ENCODE results near the gene BFSP1.

The BFSP1 gene

DNA sequence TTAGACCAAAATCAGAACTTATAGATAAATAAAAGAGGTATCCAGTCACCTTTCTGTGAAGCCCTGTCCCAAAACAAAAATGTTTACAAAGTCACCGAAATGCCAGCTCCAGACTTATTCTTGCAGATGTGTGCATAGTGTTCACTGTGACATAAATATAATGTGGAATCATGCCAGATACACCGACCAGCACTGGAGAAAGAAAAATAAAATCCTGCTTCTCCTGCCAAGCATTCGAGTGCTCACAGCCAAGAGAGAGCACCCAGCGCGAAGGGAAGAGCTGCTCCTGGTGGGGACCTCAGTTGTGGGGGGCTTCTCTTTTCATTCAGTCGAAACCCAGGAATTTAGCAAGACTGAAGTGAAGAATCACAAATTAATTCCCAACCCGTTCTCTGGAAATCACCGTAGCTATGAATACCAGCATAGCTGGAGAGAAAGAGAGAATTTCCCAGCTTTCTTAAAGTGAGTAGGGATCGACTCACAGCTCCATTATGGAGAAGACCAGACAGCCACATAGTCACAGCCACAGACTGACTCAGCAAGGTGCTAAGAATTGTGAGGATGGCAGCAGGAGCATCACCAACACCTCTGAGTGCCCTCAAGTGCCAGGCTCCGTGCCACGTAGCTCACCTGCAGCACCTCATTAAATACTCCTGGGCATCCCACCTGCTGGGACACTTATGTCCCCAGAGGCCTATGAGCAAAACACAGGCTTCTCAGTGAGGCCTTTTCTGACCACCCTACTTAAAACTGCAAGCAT, 33.2 kb downstream of the BFSP1 start:
- no peak for DNase-seq (ENCODE audit: low read depth)

DNA sequence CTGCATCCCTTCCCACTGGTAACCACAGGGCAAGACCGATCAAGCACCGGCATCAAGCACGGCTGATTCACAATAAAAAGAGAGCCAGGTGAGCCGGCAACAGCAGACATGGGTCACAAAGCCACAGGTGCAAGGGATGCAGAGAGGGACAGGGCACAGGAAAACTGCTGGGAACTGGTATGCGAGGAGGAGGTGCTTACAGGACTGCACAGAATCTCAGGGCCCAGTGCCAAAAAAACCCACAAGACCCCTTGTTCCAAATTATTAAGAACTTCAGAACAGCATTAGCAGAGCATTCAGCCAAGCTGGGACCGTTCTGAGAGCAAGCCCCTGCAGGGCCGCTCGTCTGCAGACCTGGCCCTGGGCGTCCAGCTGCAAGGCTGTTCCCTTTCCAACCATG, 35.4 kb downstream of the BFSP1 start:
- DNase-seq (ENCODE audit: low read depth): no peak

DNA sequence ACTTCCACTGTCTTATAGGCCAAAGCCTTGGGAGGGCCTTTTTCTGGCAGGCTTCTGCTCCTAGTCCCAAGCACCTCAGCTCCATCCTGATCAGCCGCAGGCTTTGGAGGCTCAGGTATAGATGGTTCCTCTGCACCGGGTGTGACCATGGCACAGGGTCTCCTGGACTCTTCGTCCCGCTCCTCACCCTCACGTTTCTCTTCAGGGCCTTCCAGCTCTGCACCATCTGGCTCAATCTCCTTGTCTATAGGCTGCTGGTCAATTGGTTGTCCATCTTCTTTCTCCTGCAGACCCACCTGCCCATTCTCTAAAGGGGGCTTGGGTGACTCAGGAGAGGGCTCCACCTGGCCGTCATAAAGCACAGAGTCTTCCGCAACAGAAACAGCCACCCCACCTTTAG, 37.0 kb downstream of the BFSP1 start:
- DNase-seq (ENCODE audit: low read depth): no peak

DNA sequence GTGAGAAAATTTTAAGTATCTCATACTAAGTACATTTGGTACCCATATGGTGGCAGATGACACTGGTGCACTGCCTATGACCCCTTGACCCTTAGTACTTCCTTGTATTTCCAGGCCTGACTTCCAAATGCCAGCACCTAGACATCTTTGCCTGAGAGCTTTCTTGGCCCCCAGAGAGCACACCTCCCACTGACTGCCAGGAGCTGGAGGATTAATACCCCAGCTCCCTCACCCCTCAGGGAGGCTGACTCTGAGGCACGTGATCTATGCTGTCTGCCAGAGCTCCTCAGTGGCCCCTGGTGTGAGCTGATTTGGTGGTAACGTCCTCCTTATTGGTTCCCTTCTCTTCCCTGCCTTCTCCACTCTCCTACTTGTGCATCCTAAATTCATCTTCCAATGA, 38.0 kb downstream of the BFSP1 start:
- DNase-seq (ENCODE audit: low read depth): no peak

DNA sequence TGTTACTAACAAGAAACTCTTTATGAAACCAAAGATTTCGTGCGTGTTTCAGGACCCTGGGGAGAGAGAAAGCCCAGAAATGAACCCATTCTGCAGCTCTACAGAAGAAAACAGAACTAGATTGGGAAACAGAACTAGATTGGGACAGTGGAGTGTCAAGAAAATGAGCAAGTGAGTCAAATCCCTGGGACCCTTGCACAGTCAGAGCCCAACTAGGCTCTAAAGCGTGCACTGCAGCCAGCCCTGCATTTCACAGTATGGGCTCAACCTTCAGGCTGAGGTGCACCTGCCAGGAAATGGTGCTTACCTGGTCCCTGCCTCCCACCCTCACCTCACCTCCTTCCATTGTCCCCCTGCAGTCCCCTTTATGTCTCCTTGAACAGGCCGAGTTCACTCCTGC, 39.7 kb downstream of the BFSP1 start:
- no peak for DNase-seq (ENCODE audit: low read depth)

DNA sequence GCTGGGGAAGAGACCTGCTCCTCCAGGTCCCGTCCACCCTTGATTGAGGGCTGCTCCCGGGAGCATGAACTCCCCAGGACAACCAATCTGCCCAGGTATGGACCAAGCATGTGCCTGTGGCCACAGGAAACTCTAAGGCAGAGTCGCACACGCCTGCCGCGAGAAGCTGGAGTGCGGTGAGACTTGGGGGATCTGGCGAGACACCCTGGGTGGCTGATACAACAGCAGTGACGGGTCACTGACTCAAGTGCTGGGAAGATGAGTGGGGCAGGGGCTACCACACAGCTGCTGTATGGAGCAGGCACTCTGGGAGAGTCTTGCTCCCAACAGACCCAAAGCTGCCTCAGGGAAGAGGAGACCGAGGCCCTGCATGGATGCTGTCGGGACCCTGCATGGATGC, 40.1 kb downstream of the BFSP1 start:
- no peak for DNase-seq (ENCODE audit: low read depth)

DNA sequence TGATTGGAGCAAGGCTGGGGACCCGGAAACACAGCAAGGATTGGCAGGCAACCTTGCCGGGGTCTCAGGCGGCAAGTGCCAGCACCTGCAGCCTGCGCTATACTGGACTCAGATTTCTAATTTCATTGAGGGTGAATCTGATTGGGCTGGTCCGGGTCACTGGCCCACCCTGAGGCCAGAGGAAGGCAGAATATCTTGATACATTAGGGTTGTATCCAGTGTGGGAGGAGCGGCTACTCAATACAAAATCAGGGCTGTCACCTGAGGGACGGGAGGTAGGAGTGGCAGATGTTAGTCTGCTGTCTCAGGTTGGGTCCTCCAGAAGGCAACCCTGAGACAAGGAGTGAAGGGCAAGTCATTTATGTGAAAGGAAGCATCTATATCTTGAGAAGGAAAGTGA, 40.7 kb downstream of the BFSP1 start:
- no peak for DNase-seq (ENCODE audit: low read depth)

DNA sequence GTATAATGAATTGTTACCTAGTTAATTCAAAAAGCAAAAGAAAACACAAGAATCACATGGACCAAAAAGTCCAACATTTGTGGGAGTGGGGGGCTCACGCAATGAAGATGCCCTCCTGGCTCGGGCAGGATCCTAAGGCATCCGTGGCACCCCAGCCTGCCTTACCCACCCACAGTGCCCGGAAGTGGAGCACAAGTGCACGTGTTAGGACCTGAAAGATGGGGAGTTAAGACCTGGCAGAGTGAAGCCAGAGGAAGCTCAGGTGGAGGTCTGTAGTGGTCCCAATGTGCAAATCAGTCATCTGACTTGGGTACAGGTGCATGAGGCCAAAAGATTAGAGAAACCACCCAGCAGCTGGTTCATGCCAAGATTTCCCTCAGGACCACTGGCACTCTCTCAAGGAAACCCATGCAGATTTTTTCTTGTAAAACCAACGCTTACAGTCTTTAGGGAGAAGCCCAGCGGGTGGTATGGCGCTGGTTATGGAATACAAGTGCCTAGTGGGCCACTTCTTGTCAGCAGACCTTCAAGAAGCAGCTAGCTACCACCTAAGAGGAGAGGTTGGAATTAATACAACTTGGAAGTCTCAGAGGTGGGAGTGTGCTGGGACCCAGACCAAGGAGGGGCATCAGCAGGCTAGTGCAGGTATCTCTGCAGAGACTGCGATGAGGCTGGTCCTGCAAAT, 42.1 kb downstream of the BFSP1 start:
- DNase-seq (ENCODE audit: low read depth): no peak

DNA sequence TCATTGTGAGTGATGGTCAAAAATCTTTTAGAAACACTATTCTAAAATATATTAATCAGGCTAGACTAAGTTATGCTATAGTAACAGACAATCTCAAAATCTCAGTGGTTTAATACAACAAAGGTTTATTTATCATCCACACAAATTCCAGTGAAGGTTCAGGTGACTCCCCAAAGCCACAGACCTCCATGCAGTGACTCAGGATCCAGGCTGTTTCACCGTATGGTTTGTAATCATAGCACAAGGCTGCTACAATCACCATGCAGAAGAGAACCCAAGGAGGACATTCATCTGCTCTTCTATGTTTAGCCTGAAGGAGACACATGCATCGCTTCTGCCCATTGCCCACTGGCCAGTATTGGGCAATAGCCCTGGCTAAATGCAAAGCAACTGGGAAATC, 46.2 kb downstream of the BFSP1 start:
- no peak for DNase-seq (ENCODE audit: low read depth)

DNA sequence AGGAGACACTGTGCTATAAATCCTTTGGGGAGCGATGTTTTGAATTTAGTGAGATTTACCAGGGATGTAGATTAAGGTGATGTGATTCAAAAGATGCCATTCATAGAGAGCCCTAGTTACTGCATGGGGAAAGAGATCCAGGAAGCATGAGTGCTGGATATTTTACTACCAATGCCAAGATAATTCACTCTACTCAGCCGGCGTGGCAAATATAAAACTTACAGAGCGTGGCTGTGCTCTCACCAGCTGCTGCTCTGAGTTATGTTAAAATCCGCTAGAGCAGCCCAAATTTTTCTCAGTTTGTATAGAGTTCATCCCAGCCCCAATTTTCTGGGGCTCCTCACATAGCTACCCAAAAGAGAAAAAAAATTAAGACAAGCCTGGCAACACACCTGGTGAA, 48.6 kb downstream of the BFSP1 start:
- no peak for DNase-seq (ENCODE audit: low read depth)

DNA sequence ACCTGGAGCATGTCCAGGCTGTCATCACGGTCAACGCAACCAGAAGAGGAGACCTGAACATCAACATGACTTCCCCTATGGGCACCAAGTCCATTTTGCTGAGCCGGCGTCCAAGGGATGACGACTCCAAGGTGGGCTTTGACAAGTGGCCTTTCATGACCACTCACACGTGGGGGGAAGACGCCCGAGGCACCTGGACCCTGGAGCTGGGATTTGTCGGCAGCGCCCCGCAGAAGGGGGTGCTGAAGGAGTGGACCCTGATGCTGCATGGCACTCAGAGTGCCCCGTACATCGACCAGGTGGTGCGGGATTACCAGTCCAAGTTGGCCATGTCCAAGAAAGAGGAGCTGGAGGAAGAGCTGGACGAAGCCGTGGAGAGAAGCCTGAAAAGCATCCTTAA, 49.5 kb downstream of the BFSP1 start:
- DNase-seq (ENCODE audit: low read depth): no peak

DNA sequence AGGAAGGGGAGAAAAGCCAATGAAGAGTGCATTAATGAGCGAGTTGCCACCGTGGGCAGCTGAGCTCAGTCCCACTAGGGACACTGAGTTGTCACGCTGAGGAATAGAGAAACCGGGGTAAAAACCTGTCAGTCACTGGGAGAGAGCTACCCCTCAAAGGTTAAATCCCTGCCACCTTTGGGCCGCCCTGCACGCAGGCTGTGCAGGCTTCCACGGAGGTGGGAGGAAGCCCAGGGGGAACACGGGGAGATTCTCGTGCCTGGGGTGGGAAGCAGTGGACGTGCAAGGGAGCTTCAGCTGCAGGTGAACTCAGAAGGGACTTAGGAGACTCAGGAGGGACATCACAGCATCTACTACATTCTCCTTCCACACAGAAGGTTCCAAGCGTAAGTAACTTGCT, 50.5 kb downstream of the BFSP1 start:
- no peak for DNase-seq (ENCODE audit: low read depth)

DNA sequence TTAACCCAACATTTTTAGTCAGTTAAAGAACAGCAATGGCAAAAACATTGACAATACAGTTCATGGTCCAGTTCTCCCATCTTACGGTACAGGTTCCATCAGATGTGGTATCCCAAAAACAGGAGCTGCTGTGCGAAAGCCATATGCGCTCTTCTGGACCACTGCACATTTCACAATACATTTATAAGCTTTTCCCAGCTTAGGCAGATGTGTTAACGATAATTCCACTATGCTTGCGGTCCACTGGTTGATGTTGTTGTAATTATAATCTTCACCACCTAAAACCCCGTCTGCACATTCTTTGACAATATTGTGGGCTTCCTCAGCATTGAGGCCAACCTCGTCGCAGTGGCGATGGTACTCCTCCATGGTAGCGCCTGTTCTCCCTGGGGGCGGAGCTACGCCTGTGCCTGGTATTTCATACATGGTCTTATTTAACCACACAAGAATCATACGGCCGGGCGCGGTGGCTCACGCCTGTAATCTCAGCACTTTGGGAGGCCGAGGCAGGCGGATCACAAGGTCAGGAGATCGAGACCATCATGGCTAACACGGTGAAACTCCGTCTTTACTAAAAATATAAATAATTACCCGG, 52.0 kb downstream of the BFSP1 start:
- DNase-seq (ENCODE audit: low read depth): no peak

DNA sequence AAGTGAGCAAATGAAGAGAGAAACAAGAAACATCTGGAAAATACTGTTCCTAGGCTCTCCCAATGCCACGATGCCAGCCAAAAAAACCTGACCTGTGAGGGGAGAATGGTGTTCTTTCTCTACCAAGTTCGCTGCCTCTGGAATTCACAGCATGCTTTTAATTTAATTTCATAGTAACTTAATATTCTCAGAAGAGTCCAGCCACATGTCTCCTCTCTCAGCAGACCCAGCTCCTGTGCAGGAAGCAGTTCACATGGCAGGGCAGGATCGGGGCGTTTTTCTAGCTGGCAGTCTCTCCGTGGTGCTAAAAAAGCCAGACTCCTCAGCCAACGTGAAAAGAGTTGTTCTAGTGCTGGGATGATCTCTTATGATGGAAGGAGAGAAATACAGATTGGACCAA, 57.5 kb downstream of the BFSP1 start:
- DNase-seq (ENCODE audit: low read depth): no peak

DNA sequence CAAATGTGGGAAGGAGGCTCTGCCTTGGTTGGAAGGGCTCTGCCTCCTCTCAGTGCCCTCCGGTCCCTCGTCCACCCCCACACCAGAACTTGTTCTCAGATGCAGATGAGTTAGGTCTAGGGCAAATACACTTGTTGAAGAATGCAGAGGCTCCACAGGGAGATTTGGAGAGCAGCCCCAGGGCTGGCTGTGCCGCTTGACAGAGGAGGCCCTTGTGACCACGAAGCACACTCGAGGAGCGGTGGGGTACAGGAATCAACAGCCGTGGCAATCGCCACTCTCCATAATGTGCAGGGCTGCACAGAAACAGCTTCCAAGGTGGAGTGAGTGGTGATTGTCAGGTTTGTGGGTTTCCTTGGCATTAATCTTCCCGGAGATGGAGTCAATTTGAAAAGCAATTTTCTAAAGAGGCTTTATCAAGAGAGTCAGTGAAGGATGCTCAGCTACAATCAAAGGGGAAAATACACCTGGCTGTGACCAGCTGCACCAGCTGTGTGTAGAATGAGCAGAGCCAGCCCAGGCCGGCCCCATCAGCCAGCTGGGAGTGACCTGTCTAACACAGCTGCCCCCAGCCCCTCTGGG, 59.5 kb downstream of the BFSP1 start:
- no peak for DNase-seq (ENCODE audit: low read depth)

DNA sequence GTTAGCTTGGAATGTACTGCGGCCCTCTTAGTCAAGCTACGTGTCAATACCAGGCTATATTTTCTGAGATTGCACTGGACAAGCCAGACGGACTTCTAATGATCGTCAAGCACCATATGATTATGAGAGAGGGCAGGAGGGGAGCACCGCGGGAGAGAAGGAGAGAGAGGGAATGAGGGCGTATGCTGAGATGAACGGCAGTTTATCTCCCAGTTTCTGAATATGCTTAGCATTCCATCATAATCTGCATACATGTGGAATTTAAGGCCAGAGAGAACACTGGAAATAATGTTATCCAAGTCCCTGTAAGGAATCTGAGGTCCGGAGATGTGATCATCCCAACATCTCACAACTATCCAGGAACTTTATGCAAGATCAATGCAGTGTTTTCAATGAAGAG, 60.2 kb downstream of the BFSP1 start:
- no peak for DNase-seq (ENCODE audit: low read depth)

DNA sequence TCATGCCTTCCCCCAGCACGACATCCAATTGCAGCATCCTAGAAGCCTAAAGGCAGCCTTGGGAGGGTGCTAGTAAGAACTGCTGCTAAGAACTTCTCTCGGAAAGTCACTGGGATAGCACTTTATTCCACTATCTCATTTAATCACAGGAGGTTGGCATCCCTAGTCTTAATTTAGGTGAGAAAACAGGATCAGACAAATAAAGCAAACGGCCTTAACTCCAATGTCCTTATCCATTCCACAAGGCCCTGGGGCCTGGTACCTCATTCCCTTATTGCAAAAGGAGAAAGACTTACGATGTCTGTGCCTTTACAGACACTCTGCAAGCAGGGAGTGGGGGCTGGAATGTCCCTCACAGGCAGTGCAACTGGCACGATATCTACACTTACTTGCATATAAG, 60.7 kb downstream of the BFSP1 start:
- DNase-seq (ENCODE audit: low read depth): no peak

DNA sequence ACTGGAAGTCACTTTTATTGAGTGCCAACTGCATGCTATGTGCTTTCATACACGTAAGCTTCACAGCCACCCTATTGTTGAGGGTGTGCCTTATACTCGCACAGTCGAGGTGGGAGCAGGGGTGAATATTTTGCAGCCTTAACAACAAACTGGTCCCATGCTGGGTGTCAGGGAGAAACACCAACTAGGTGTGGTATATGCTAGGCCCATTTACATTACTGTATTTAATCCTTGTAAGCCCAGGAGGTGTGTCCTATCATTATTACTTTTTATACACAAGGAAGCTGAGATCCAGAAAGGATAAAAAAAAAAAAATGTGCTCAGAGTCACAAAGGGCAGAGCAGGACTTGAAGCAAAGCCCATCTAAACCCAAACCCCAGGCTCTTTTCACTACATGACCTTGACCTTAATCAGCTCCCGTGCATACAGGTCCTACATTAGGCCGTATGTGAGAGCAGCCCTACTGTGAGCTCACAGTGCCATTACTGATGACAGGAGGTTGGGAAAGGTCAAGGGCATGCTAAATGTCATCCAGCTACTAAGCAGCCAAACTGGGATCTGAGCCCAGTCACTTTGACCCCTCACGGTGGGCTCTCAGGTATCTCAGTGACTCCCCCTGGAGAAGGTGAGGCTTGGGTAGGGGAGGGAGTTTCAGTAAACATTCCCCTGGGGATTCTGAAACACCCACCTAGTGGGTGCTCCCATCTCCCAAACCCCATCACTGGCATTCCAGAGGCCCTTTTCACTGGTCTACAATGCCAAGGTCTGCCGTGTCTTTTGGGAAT, 61.7 kb downstream of the BFSP1 start:
- DNase-seq (ENCODE audit: low read depth): no peak

DNA sequence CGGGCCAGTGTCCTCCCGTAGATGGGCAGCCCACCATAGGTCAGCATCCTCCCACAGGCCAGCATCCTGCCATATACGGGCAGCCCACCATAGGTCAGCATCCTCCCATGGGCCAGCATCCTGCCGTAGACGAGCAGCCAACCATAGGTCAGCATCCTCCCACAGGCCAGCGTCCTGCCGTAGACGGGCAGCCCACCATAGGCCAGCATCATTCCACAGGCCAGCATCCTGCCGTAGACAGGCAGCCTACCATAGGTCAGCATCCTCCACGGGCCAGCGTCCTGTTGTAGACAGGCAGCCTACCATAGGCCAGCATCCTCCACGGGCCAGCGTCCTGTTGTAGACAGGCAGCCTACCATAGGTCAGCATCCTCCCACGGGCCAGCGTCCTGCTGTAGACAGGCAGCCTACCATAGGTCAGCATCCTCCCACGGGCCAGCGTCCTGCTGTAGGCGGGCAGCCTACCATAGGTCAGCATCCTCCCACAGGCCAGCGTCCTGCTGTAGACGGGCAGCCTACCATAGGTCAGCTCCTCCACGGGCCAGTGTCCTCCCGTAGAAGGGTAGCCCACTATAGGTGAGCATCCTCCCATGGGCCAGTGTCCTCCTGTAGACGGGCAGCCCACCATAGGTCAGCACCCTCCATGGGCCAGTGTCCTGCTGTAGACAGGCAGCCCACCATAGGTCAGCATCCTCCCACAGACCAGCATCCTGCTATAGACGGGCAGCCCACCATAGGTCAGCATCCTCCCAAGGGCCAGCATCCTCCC, 62.9 kb downstream of the BFSP1 start:
- no peak for DNase-seq (ENCODE audit: low read depth)

DNA sequence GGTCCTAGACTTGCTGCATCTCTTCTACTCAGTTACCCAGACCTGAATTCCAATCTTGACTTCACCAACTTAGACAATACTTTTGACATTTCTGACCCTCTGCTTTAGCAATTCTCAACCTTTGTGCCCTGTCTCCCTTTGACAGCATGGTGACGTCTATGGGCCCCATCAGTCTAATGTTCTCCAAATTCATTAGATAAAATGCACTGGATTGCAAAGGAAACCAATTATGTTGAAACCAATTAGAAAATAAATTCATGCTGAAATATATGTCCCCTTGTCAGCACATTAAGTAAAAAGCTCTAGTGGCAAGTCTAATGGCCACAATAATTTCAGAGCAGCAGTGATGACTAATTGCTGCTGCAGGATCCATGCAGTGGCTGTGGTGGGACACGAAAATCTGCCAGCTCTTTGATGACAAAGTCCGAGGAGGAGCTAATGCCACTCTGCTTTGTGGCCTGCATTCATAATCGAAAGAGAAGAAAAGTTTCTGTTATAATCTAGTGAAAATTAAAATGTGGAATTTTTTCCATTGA, 64.0 kb downstream of the BFSP1 start:
- DNase-seq (ENCODE audit: low read depth): no peak

DNA sequence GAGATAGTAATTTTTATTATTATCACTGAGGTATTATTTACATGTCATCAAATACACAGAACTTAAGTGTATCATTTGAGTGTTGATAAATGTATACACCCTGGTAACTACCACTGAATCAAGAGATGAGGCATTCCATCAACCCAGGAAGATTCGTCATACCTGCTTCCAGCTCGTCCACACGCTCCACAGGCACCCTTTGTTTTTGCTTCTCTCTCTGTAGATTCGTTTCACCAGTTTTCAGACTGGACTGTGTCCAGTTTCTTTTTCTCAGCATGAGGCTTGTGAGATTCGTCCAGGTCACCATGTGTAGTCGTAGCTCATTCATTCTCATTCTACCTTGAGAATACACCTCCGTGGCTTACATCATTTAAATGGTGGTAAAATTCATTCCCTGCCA, 64.5 kb downstream of the BFSP1 start:
- no peak for DNase-seq (ENCODE audit: low read depth)

Data from stromal cell of bone marrow (primary cell).